Activated T-helper 1 cell treated with anti-CD3 and anti-CD28 coated beads, Interleukin-2, amount 50 U/mL, for 16 hours (primary cell): ENCODE measurements around the gene AEBP1.

Source experiments
- DNase-seq, 2 donors: peaks; one replicate each; pipeline ENCODE4 v3.0.0-alpha.2; 2020; ENCODE audit warnings: low read depth in 1 of 2, low spot score in 1 of 2

The AEBP1 gene

GRCh38 chr7:44066494-44067063 lies 37.6 kb upstream of the AEBP1 start:
- no peak for DNase-seq

GRCh38 chr7:44067064-44067951 lies 36.8 kb upstream of the AEBP1 start:
- no peak for DNase-seq

- DNase-seq: no peak
These were observed 36.1 kb upstream of the AEBP1 start for GRCh38 chr7:44068054-44068453.

GRCh38 chr7:44071726-44072363 lies 32.3 kb upstream of the AEBP1 start:
- DNase-seq: no peak

- DNase-seq: no peak
These were observed 31.5 kb upstream of the AEBP1 start for GRCh38 chr7:44072364-44073231.

GRCh38 chr7:44073664-44074348 lies 30.3 kb upstream of the AEBP1 start:
- DNase-seq: no peak

GRCh38 chr7:44074349-44074695 lies 29.8 kb upstream of the AEBP1 start:
- DNase-seq: no peak

GRCh38 chr7:44075296-44076075 lies 28.7 kb upstream of the AEBP1 start:
- DNase-seq: no peak

GRCh38 chr7:44076101-44076895 lies 27.8 kb upstream of the AEBP1 start:
- DNase-seq: no peak

- DNase-seq: no peak
These were observed 27.1 kb upstream of the AEBP1 start for GRCh38 chr7:44077061-44077460.

- DNase-seq: no peak
These were observed 26.5 kb upstream of the AEBP1 start for GRCh38 chr7:44077681-44078091.

- no peak for DNase-seq
These were observed 25.6 kb upstream of the AEBP1 start for GRCh38 chr7:44078521-44078920.

- DNase-seq: no peak
These were observed 24.7 kb upstream of the AEBP1 start for GRCh38 chr7:44079331-44080021.

GRCh38 chr7:44080118-44080517 lies 24.0 kb upstream of the AEBP1 start:
- DNase-seq: no peak

GRCh38 chr7:44080686-44081265 lies 23.4 kb upstream of the AEBP1 start:
- DNase-seq: no peak

GRCh38 chr7:44081266-44081748 lies 22.8 kb upstream of the AEBP1 start:
- DNase-seq: no peak

GRCh38 chr7:44082541-44083207 lies 21.5 kb upstream of the AEBP1 start:
- DNase-seq: peak; percentile 96 to 98

- no peak for DNase-seq
These were observed 20.3 kb upstream of the AEBP1 start for GRCh38 chr7:44083796-44084195.
